WI38 (cell line): ENCODE data around the gene C1orf35.

Source experiments
- H3K4me3 ChIP-seq: 2 replicates; pipeline ENCODE4 v1.5.1; 2011; ENCODE audit warnings: low read depth, mild to moderate bottlenecking, control low read depth, low read length
- CTCF ChIP-seq: IDR thresholded peaks from 2 replicates; pipeline ENCODE4 v1.5.1; 2012; ENCODE audit warnings: low read depth, mild to moderate bottlenecking, control low read depth, low read length

C1orf35 gene

GRCh38 chr1:228141226-228142044 lies 38.3 kb upstream of the C1orf35 start:
- H3K4me3 ChIP-seq = peak overlapping the region; percentile 65
- no peak for TF ChIP-seq CTCF

- TF ChIP-seq CTCF = no peak
- H3K4me3 ChIP-seq = peak overlapping the region; percentile 65
These were observed 37.6 kb upstream of the C1orf35 start for GRCh38 chr1:228140724-228141225.

- H3K4me3 ChIP-seq = peak within 1 kb of the TSS; percentile 65
- TF ChIP-seq CTCF = no peak
These were observed 37.0 kb upstream of the C1orf35 start, which contains the start of gene GUK1 for GRCh38 chr1:228139931-228140723. Gene GUK1, plus strand, starts transcription at chr1:228140279. Its CDS starts 24 bp downstream, at chr1:228140303.

GRCh38 chr1:228139406-228139930 lies 36.3 kb upstream of the C1orf35 start:
- peak overlapping the region; percentile 65 for H3K4me3 ChIP-seq
- TF ChIP-seq CTCF = no peak

GRCh38 chr1:228136901-228137300 lies 33.8 kb upstream of the C1orf35 start:
- no peak for TF ChIP-seq CTCF

GRCh38 chr1:228134591-228134990 lies 31.5 kb upstream of the C1orf35 start:
- no peak for TF ChIP-seq CTCF
- no peak overlapping the region for H3K4me3 ChIP-seq

More at GRCh38 chr1:228136901-228137300, 33.8 kb upstream of the C1orf35 start:
- H3K4me3 ChIP-seq = no peak overlapping the region

- no peak for TF ChIP-seq CTCF
- no peak overlapping the region for H3K4me3 ChIP-seq
These were observed 28.6 kb upstream of the C1orf35 start for GRCh38 chr1:228131766-228132165.
